H1 (cell line): ENCODE measurements around the gene SPTB. TPM values are rescaled to one million over a fixed set of nuclear protein-coding genes. Genes with fewer than 3 reads are reported as not detected.

Experiments used
- BRCA1 ChIP-seq: IDR thresholded peaks from 2 replicates; pipeline ENCODE4 v1.6.1; 2012; ENCODE audit warnings: low read depth, low read length, improper control_type of control experiment
- HDAC6 ChIP-seq: IDR thresholded peaks from one replicate; pipeline ENCODE4 v1.7.1; 2012; ENCODE audit warnings: low read depth, mild to moderate bottlenecking, inconsistent platforms, low read length, moderate library complexity
- POLR2AphosphoS5 ChIP-seq: IDR thresholded peaks from 2 replicates; pipeline ENCODE4 v1.6.1; 2011; ENCODE audit warnings: low read depth, low read length
- RFX5 ChIP-seq: IDR thresholded peaks from 2 replicates; pipeline ENCODE4 v1.6.1; 2011; ENCODE audit warnings: low read depth, low read length, improper control_type of control experiment, borderline replicate concordance
- SAP30 ChIP-seq: fragments of 300-600 bp; sonication (generic); IDR thresholded peaks from 2 replicates; pipeline ENCODE4 v1.7.1; 2012; ENCODE audit warnings: low read length, moderate library complexity, mild to moderate bottlenecking, inconsistent platforms; ENCODE audit not compliant: insufficient read depth, insufficient replicate concordance
- SUZ12 ChIP-seq: fragments of 200-600 bp; sonication (generic); IDR thresholded peaks from 2 replicates; pipeline ENCODE4 v1.6.1; 2012; ENCODE audit warnings: mild to moderate bottlenecking, inconsistent platforms, low read length, moderate library complexity, mixed read lengths
- polyA plus RNA-seq, 7 experiments: library from polyadenylated mRNA; depleted of rRNA in 3 of 7; stranded (reverse) in 5 of 7; unstranded in 2 of 7; fragments of >200 nt in 5 of 7; fragments of 200-250 nt in 2 of 7; gene quantifications; 1 replicate in 5 of 7; 2 replicates in 1 of 7; 4 replicates in 1 of 7; pipeline versions ENCODE4 v1.2.1 to v1.2.3, GENCODE V29; 2011 to 2013; ENCODE audit warnings: missing spikeins in 2 of 7, mixed read lengths in 2 of 7
- total RNA-seq: library from RNA; stranded (reverse); fragmentation: NEBNext Ultra II Directional; extraction: Animal tissue kit (Norgen Biotek cat#: 25700); gene quantifications from 2 replicates; pipeline ENCODE4 v1.2.1, GENCODE V29; 2021

The SPTB gene
- total and polyA plus RNA-seq, 2 of the 8 experiments (the other 6 are each of a cell fraction or from before 2014, with no cell fraction given) = 0.30 to 2.4 TPM

GRCh38 chr14:64753999-64754398, 125.7 kb downstream of the SPTB start (continued):
- TF ChIP-seq SAP30 (no peak), SUZ12 (no peak), BRCA1 (no peak), POLR2AphosphoS5 (no peak), RFX5 (no peak), HDAC6 (no peak)
